ENCODE measurements around the gene PPIB. TPM values are rescaled to one million over a fixed set of nuclear protein-coding genes. Genes with fewer than 3 reads are reported as not detected.

PPIB gene
- total RNA-seq, 4 donors from 2014 or later: 39.6 to 226 (median 154) TPM

DNA sequence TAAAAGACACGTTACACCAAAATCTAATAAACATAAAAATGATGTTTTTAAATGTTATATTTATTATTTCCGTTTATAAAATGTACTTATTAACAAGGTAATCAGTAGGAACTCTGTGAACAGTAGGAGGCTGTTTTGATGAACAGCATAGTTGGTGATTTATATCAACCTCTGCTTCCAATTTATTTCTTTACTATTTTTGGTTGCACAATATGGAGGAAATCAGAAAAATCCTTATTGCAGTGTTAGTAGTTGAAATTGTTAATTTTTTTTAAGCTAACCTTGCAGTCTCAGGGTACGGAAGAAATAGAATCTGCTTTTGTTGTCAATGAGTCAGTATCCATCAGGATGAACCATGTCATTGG is 16.3 kb downstream of the PPIB start:
- DNase-seq: no peak
- peaks cover 0 to 15% (median 0%) of the 10 kb centered on the region in 4 donors for H3K36me3 ChIP-seq
- in situ Hi-C loops (cut with MboI; ENCODE audit: low pct_ligation_motif_present in 1 of 4, low pct_unique_long_range_greater_than_20kb in 1 of 4, low sequenced_read_pairs in 3 of 4) (no loop called here), intact Hi-C loops (cut with DNase I; ENCODE audit: low total_unique reads) (no loop called here)
- no peaks in the 10 kb centered on the region for H3K9me3 ChIP-seq
- peaks cover 2 to 8% (median 6%) of the 10 kb centered on the region in 4 donors for H3K4me1 ChIP-seq
- peaks cover 8% of the 10 kb centered on the region for H3K27me3 ChIP-seq
- H3K27ac ChIP-seq: no peak overlapping the region
- TF ChIP-seq EP300 (IDR thresholded peaks at IDR 0.05; ENCODE audit: low read depth) (no peak), POLR2AphosphoS5 (IDR thresholded peaks at IDR 0.05) (no peak), POLR2A (IDR thresholded peaks at IDR 0.05) (no peak), CTCF (IDR thresholded peaks at IDR 0.05) (no peak)
- 84 to 93% methylated on average over 3 of the region's 3 CpGs for WGBS, 2 donors (ENCODE audit: low coverage in 1 of 2)
- H3K4me3 ChIP-seq: no peak overlapping the region

DNA sequence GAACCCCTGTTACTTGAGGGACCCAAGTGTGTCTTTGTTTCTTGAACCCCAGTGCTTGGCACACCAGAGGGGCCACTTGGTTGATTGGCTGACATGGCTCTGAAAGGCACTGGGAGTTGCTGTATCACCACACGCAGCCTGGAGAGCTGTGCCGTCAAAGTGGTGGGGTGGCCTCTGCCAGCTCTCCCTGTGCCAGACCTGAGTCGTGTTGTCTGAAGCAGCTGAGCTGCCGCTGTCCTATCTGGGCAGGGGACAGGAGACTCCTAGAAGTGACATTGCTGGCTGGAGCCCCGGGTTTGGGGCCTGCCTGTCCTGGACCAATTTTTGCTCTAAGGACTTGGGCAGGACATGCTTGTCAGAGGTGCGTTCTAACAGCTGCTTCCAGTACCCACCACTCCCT is 16.8 kb downstream of the PPIB start:
- intact Hi-C loops (cut with DNase I; ENCODE audit: low total_unique reads) (no loop called here), in situ Hi-C loops (cut with MboI; ENCODE audit: low pct_ligation_motif_present in 1 of 4, low pct_unique_long_range_greater_than_20kb in 1 of 4, low sequenced_read_pairs in 3 of 4) (no loop called here)
- no peak for DNase-seq
- Histone ChIP-seq H3K27me3 (peaks cover 3% of the 10 kb centered on the region), H3K36me3 (peaks cover 0 to 15% (median 0%) of the 10 kb centered on the region in 4 donors), H3K4me1 (peaks cover 0 to 3% (median 2%) of the 10 kb centered on the region in 4 donors), H3K9me3 (no peaks in the 10 kb centered on the region), H3K4me3 (no peak overlapping the region), H3K27ac (no peak overlapping the region)
- WGBS, 2 donors (ENCODE audit: low coverage in 1 of 2): 88% methylated on average over 5 of the region's 6 CpGs; no CpG with 5 or more reads in 1 of the 2 donors
- no peak for TF ChIP-seq POLR2AphosphoS5 (IDR thresholded peaks at IDR 0.05)
- TF ChIP-seq EP300 (IDR thresholded peaks at IDR 0.05; ENCODE audit: low read depth): no peak
- no peak for TF ChIP-seq CTCF (IDR thresholded peaks at IDR 0.05)
- no peak for TF ChIP-seq POLR2A (IDR thresholded peaks at IDR 0.05)

- intact Hi-C loops (cut with DNase I; ENCODE audit: low total_unique reads): no loop called here
- no peaks in the 10 kb centered on the region for H3K9me3 ChIP-seq
- H3K36me3 ChIP-seq: peaks cover 0 to 15% (median 0%) of the 10 kb centered on the region in 4 donors
- H3K27ac ChIP-seq: no peak overlapping the region
- DNase-seq: no peak
- WGBS, 2 donors (ENCODE audit: low coverage in 1 of 2): 82% methylated on average over 14 of the region's 14 CpGs; no CpG with 5 or more reads in 1 of the 2 donors
- H3K4me3 ChIP-seq: no peak overlapping the region
- no peaks in the 10 kb centered on the region for H3K4me1 ChIP-seq
- in situ Hi-C loops (cut with MboI; ENCODE audit: low pct_ligation_motif_present in 1 of 4, low pct_unique_long_range_greater_than_20kb in 1 of 4, low sequenced_read_pairs in 3 of 4): no loop called here
- no peaks in the 10 kb centered on the region for H3K27me3 ChIP-seq
- TF ChIP-seq EP300 (IDR thresholded peaks at IDR 0.05; ENCODE audit: low read depth) (no peak), CTCF (IDR thresholded peaks at IDR 0.05) (no peak), POLR2AphosphoS5 (IDR thresholded peaks at IDR 0.05) (no peak), POLR2A (IDR thresholded peaks at IDR 0.05) (no peak)
These were observed 18.1 kb downstream of the PPIB start for GRCh38 chr15:64144565-64145281.

DNA sequence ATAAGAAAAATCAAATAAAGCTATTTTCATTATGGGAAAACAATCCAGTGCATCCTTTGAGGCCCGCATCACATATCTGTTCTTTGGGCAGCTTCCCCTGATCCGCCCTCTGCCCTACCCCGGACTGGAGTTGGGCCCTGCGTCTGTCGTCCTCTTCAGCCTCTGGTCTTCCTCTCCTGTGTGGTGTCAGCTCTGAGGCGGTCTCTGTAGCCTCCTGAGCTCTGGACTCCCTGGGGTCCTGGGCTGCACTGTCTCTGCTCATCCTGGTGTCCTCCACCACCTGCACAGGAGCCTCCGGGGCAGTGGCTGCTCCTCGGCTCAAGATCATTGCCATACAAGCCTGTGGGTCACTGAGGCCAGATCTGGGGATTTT is 18.6 kb downstream of the PPIB start:
- Histone ChIP-seq H3K4me3 (no peak overlapping the region), H3K27ac (no peak overlapping the region), H3K36me3 (peaks cover 0 to 15% (median 0%) of the 10 kb centered on the region in 4 donors), H3K4me1 (no peaks in the 10 kb centered on the region), H3K27me3 (no peaks in the 10 kb centered on the region), H3K9me3 (no peaks in the 10 kb centered on the region)
- no peak for DNase-seq
- WGBS, 2 donors (ENCODE audit: low coverage in 1 of 2): 75 to 100% methylated on average over 1 to 8 of the region's 8 CpGs
- no peak for TF ChIP-seq EP300 (IDR thresholded peaks at IDR 0.05; ENCODE audit: low read depth)
- no peak for TF ChIP-seq POLR2A (IDR thresholded peaks at IDR 0.05)
- no peak for TF ChIP-seq CTCF (IDR thresholded peaks at IDR 0.05)
- TF ChIP-seq POLR2AphosphoS5 (IDR thresholded peaks at IDR 0.05): no peak
- intact Hi-C loops (cut with DNase I; ENCODE audit: low total_unique reads): no loop called here
- in situ Hi-C loops (cut with MboI; ENCODE audit: low pct_ligation_motif_present in 1 of 4, low pct_unique_long_range_greater_than_20kb in 1 of 4, low sequenced_read_pairs in 3 of 4): no loop called here
